Activated CD4-positive, alpha-beta T cell treated with anti-CD3 and anti-CD28 coated beads, Interleukin-2, amount 50 U/mL, for 48 hours (primary cell): ENCODE measurements around the gene REPS1.
"Not testable (repeated sequence)": the region's sequence is repeated elsewhere in the genome, so short reads cannot be mapped to it uniquely, and the experiment has no call there.

Source experiments
- DNase-seq, 2 experiments: peaks; one replicate each; pipeline ENCODE4 v3.0.0-alpha.2; 2020

The REPS1 gene

GRCh38 chr6:138987643-138988468 lies at the start of gene REPS1:
Gene REPS1, minus strand, starts transcription at chr6:138988253. Its CDS starts 571 bp downstream, at chr6:138987682.
- peak; percentile 91 to 92 for DNase-seq

- DNase-seq: no peak
Observed at GRCh38 chr6:139037490-139037889, 49.4 kb upstream of the REPS1 start.

GRCh38 chr6:139030228-139030963 lies 42.3 kb upstream of the REPS1 start:
- no peak for DNase-seq

GRCh38 chr6:139029470-139030227 lies 41.6 kb upstream of the REPS1 start:
- peak; percentile 45 to 47 for DNase-seq

GRCh38 chr6:139028658-139029469 lies 40.8 kb upstream of the REPS1 start, which contains the start of gene ABRACL:
Gene ABRACL, plus strand, starts transcription at chr6:139028745. Its CDS starts 5,416 bp downstream, at chr6:139034161.
- DNase-seq: peak; percentile 87 to 90

GRCh38 chr6:139028215-139028657 lies 40.2 kb upstream of the REPS1 start:
- no peak for DNase-seq

- peak; percentile 52 to 64 for DNase-seq
Observed at GRCh38 chr6:139027620-139028182, 39.6 kb upstream of the REPS1 start.

GRCh38 chr6:139025416-139025815 lies 37.4 kb upstream of the REPS1 start:
- DNase-seq: not testable (repeated sequence)

GRCh38 chr6:139020689-139021088 lies 32.6 kb upstream of the REPS1 start:
- no peak for DNase-seq

- DNase-seq: no peak
Observed at GRCh38 chr6:139019722-139020121, 31.7 kb upstream of the REPS1 start.

GRCh38 chr6:139017227-139017626 lies 29.2 kb upstream of the REPS1 start:
- DNase-seq: no peak

GRCh38 chr6:139016337-139017213 lies 28.5 kb upstream of the REPS1 start:
- no peak for DNase-seq

- no peak for DNase-seq
Observed at GRCh38 chr6:139014945-139015344, 26.9 kb upstream of the REPS1 start.

GRCh38 chr6:139013185-139013800 lies 25.2 kb upstream of the REPS1 start:
- DNase-seq: no peak

GRCh38 chr6:139011980-139012379 lies 23.9 kb upstream of the REPS1 start:
- DNase-seq: no peak

GRCh38 chr6:139010674-139011073 lies 22.6 kb upstream of the REPS1 start:
- no peak for DNase-seq

- no peak for DNase-seq
Observed at GRCh38 chr6:139008117-139008516, 20.1 kb upstream of the REPS1 start.

- DNase-seq: no peak
Observed at GRCh38 chr6:139007428-139007827, 19.4 kb upstream of the REPS1 start.

GRCh38 chr6:139006477-139006876 lies 18.4 kb upstream of the REPS1 start:
- DNase-seq: no peak

- no peak for DNase-seq
Observed at GRCh38 chr6:139003751-139004150, 15.7 kb upstream of the REPS1 start.
